Glomerular endothelial cell (primary cell): ENCODE data around the gene FNDC10. TPM values are rescaled to one million over a fixed set of nuclear protein-coding genes. Genes with fewer than 3 reads are reported as not detected.

ENCODE experiments used
- DNase-seq: peaks from one replicate; pipeline ENCODE4 v3.0.0-alpha.2; 2011; ENCODE audit warnings: low read depth, low spot score; ENCODE audit errors: extremely low read depth
- total RNA-seq: library from RNA; depleted of rRNA; stranded (reverse); fragments of >200 nt; gene quantifications from 2 replicates; pipeline ENCODE4 v1.2.3, GENCODE V29; 2015

FNDC10 gene
- total RNA-seq, 1 donor from 2014 or later, result 9.9 TPM

DNA sequence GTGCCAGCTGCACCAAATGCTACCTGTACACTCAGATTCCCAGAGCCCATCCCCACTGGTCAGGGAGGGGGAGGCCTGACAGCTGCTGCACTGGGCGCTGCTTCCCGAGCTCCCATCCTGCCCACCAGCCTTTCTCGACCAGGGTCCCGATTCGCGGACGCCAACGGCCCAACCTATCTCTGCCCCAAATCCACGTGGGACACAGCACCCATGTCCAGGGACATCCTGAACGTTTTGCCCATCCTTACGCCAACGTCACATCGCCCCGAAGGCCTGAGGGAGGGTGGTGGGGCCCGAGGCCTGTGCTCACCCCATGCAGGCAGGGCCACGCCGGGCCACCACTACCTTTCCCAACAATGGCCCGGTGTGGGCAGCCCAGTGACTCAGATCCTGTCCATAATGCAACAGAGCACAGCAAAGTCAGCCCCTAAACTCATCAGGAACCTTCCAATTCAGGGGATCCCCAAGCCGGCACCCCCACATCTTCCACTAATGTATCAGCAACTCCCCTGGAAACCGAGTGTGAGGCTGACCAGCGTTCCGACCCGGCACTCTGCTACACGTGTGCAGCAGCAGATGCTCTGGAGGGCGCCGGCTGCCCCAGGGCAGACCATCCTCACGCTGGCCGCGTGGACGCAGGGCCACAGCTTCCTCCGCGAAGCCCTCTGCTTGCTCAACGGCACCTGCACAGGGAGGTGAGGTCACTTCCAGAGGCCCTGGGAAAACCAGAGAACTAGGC, 48.2 kb downstream of the FNDC10 start:
- DNase-seq, result no peak

- DNase-seq, result no peak
Observed at GRCh38 chr1:1550591-1551432, 49.1 kb downstream of the FNDC10 start.

GRCh38 chr1:1550087-1550486, 49.8 kb downstream of the FNDC10 start:
- DNase-seq, result no peak

DNA sequence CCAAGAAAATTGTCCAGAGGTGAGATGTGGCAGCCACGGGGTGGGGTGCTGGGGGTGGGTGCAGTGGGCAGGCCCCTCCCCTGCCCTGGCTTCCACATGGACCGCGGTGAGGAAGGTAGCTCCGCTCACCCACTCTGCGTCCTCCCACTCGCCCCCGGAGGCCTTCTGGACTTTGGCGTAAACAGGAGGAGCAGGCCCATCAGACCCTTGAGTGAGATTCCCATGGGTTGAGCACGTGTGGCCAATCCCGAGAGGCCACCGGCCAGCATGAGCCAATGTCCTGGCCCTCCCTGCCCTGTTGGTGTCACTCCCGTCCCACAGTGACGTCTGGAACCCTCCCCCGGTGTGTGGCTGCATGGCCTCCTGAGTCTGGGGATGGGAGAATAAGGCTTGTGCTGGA, 51.3 kb downstream of the FNDC10 start:
- DNase-seq, result no peak

Other genes starting within 250 kb of the FNDC10 start
- gene MXRA8, start 241.6 kb downstream of the FNDC10 start, total RNA-seq, result 25.8 and 39.1 TPM in 2 replicates
- gene AURKAIP1, start 224.9 kb downstream of the FNDC10 start, total RNA-seq, result 145 and 181 TPM in 2 replicates
- 111 and 189 TPM in 2 replicates for gene CCNL2, start 200.8 kb downstream of the FNDC10 start, total RNA-seq
- 125 and 128 TPM in 2 replicates for gene MRPL20, start 192.8 kb downstream of the FNDC10 start, total RNA-seq
- gene ANKRD65, start 178.9 kb downstream of the FNDC10 start, total RNA-seq, result 0.34 TPM in 1 of 2 replicates, not detected in the other
- gene VWA1, start 164.4 kb downstream of the FNDC10 start, total RNA-seq, result 21.4 and 34.8 TPM in 2 replicates
- gene ATAD3C, start 150.4 kb downstream of the FNDC10 start, total RNA-seq, result not detected in 2 replicates
- gene ATAD3B, start 128.4 kb downstream of the FNDC10 start, total RNA-seq, result 22.6 and 37.5 TPM in 2 replicates
- 48.3 and 54.5 TPM in 2 replicates for gene ATAD3A, start 88.0 kb downstream of the FNDC10 start, total RNA-seq
- 1.7 and 3.4 TPM in 2 replicates for gene TMEM240, start 59.5 kb downstream of the FNDC10 start, total RNA-seq
- gene SSU72, start 25.3 kb downstream of the FNDC10 start, total RNA-seq, result 106 and 136 TPM in 2 replicates
- 56.8 and 81.2 TPM in 2 replicates for gene MIB2, start 15.4 kb upstream of the FNDC10 start, total RNA-seq
- 0.58 and 3.2 TPM in 2 replicates for gene MMP23B, start 32.0 kb upstream of the FNDC10 start, total RNA-seq
- 13.5 and 24.3 TPM in 2 replicates for gene CDK11B, start 58.9 kb upstream of the FNDC10 start, total RNA-seq
- gene SLC35E2B, start 92.7 kb upstream of the FNDC10 start, total RNA-seq, result 40.0 and 62.2 TPM in 2 replicates
- 19.7 and 25.9 TPM in 2 replicates for gene CDK11A, start 124.2 kb upstream of the FNDC10 start, total RNA-seq
- gene NADK, start 178.3 kb upstream of the FNDC10 start, total RNA-seq, result 91.0 and 134 TPM in 2 replicates